Mesenchymal stem cell (in vitro differentiated cells and primary cell): ENCODE measurements around the gene CPXM2.
"Not testable (repeated sequence)": the region's sequence is repeated elsewhere in the genome, so short reads cannot be mapped to it uniquely, and the experiment has no call there.

Source experiments
- DNase-seq: peaks from one replicate; pipeline ENCODE4 v3.0.0-alpha.2; 2013
- H2AFZ ChIP-seq: one replicate; pipeline ENCODE4 v1.6.1; 2013; ENCODE audit warnings: low read depth, mild to moderate bottlenecking, control low read depth, inconsistent platforms, low read length, moderate library complexity
- H2AK5ac ChIP-seq: 2 replicates; pipeline ENCODE4 v1.6.1; 2013; ENCODE audit warnings: low read length, moderate library complexity, mild to moderate bottlenecking, inconsistent platforms; ENCODE audit not compliant: severe bottlenecking
- H2BK120ac ChIP-seq: one replicate; pipeline ENCODE4 v1.6.1; 2013; ENCODE audit warnings: low read depth, mild to moderate bottlenecking, inconsistent platforms, low read length, moderate library complexity
- H2BK12ac ChIP-seq, 2 experiments: one replicate each; pipeline ENCODE4 v1.6.1; 2013; ENCODE audit warnings: inconsistent platforms in 2 of 2, low read length in 2 of 2, mild to moderate bottlenecking in 2 of 2, moderate library complexity in 2 of 2, control low read depth in 1 of 2
- H2BK15ac ChIP-seq: one replicate; pipeline ENCODE4 v1.6.1; 2013; ENCODE audit warnings: mild to moderate bottlenecking, low read depth, inconsistent platforms; ENCODE audit not compliant: poor library complexity, severe bottlenecking
- H2BK5ac ChIP-seq: 2 replicates; pipeline ENCODE4 v1.6.1; 2013; ENCODE audit warnings: low read depth, mild to moderate bottlenecking, low read length, control low read depth, inconsistent platforms; ENCODE audit not compliant: poor library complexity, severe bottlenecking
- H3K14ac ChIP-seq, 2 experiments: one replicate each; pipeline ENCODE4 v1.6.1; 2013; ENCODE audit warnings: inconsistent platforms in 2 of 2, low read length in 2 of 2, control low read depth in 1 of 2, mild to moderate bottlenecking in 1 of 2, moderate library complexity in 1 of 2
- H3K18ac ChIP-seq, 2 experiments: one replicate each; pipeline ENCODE4 v1.6.1; 2013; ENCODE audit warnings: inconsistent platforms in 2 of 2, low read length in 2 of 2, control low read depth in 1 of 2, low read depth in 1 of 2, mild to moderate bottlenecking in 1 of 2
- H3K23ac ChIP-seq, 2 experiments: one replicate each; pipeline ENCODE4 v1.6.1; 2013; ENCODE audit warnings: inconsistent platforms in 2 of 2, low read length in 2 of 2, mild to moderate bottlenecking in 2 of 2, moderate library complexity in 2 of 2, control low read depth in 1 of 2
- H3K27ac ChIP-seq: 2 replicates; pipeline ENCODE4 v1.5.1; 2013; ENCODE audit warnings: mild to moderate bottlenecking, moderate library complexity, low read length, control low read depth, inconsistent platforms; ENCODE audit not compliant: poor library complexity, severe bottlenecking
- H3K27me3 ChIP-seq, 2 experiments: 2 replicates each; pipeline versions ENCODE4 v1.6.1 to v1.7.0; 2013; ENCODE audit warnings: low read length in 2 of 2, mild to moderate bottlenecking in 2 of 2, moderate library complexity in 2 of 2, control low read depth in 1 of 2, inconsistent platforms in 1 of 2; ENCODE audit not compliant: control insufficient read depth in 1 of 2, insufficient read depth in 1 of 2
- H3K36me3 ChIP-seq, 2 experiments: 2 replicates each; pipeline versions ENCODE4 v1.6.1 to v1.7.0; 2013; ENCODE audit warnings: low read length in 2 of 2, control low read depth in 1 of 2, inconsistent platforms in 1 of 2, low read depth in 1 of 2, mild to moderate bottlenecking in 1 of 2; ENCODE audit not compliant: insufficient read depth in 2 of 2, control insufficient read depth in 1 of 2
- H3K4ac ChIP-seq, 2 experiments: one replicate each; pipeline ENCODE4 v1.6.1; 2013; ENCODE audit warnings: inconsistent platforms in 2 of 2, low read length in 2 of 2, mild to moderate bottlenecking in 2 of 2, moderate library complexity in 2 of 2, control low read depth in 1 of 2, low read depth in 1 of 2
- H3K4me1 ChIP-seq: 2 replicates; pipeline ENCODE4 v1.6.1; 2013; ENCODE audit warnings: low read depth, low read length, control low read depth; ENCODE audit not compliant: control insufficient read depth, insufficient read depth
- H3K4me2 ChIP-seq: 2 replicates; pipeline ENCODE4 v1.6.1; 2013; ENCODE audit warnings: low read length, mild to moderate bottlenecking, inconsistent platforms; ENCODE audit not compliant: poor library complexity, severe bottlenecking
- H3K4me3 ChIP-seq, 2 experiments: 2 replicates each; pipeline versions ENCODE4 v1.5.1 to v1.7.0; 2013; ENCODE audit warnings: low read length in 2 of 2, mild to moderate bottlenecking in 2 of 2, control low read depth in 1 of 2, low read depth in 1 of 2; ENCODE audit not compliant: insufficient read depth in 1 of 2
- H3K79me1 ChIP-seq: replicated peaks from 2 replicates; pipeline ENCODE4 v1.6.1; 2013; ENCODE audit warnings: mild to moderate bottlenecking, control low read depth, low read length, inconsistent platforms; ENCODE audit not compliant: poor library complexity, severe bottlenecking
- H3K9ac ChIP-seq: 2 replicates; pipeline ENCODE4 v1.7.0; 2013; ENCODE audit warnings: mild to moderate bottlenecking, low read length, moderate library complexity
- H3K9me3 ChIP-seq: 2 replicates; pipeline ENCODE4 v1.7.0; 2013; ENCODE audit warnings: mild to moderate bottlenecking, low read length; ENCODE audit not compliant: control insufficient read depth
- H4K8ac ChIP-seq: one replicate; pipeline ENCODE4 v1.6.1; 2013; ENCODE audit warnings: inconsistent platforms, mild to moderate bottlenecking, low read length, moderate library complexity
- H4K91ac ChIP-seq: one replicate; pipeline ENCODE4 v1.6.1; 2013; ENCODE audit warnings: mild to moderate bottlenecking, low read length, inconsistent platforms
- WGBS: methylation state at CpG from one replicate; pipeline ENCODE4 v1.1.7; 2013; ENCODE audit warnings: mixed read lengths; 5-methylcytosine and 5-hydroxymethylcytosine counted together

The CPXM2 gene

GRCh38 chr10:123742751-123743440 is 148.7 kb downstream of the CPXM2 start:
- H3K14ac ChIP-seq: no peak overlapping the region
- no peak overlapping the region for H3K4me3 ChIP-seq
- no peak overlapping the region for H2BK120ac ChIP-seq
- no peak overlapping the region for H3K9ac ChIP-seq
- H2BK12ac ChIP-seq: no peak overlapping the region
- no peak overlapping the region for H4K8ac ChIP-seq
- no peak overlapping the region for H3K27ac ChIP-seq
- H3K4me1 ChIP-seq: no peaks in the 10 kb centered on the region
- no peak for DNase-seq
- H3K23ac ChIP-seq: no peak overlapping the region
- no peaks in the 10 kb centered on the region for H3K27me3 ChIP-seq
- no peaks in the 10 kb centered on the region for H3K9me3 ChIP-seq
- no peak overlapping the region for H2BK5ac ChIP-seq
- H3K36me3 ChIP-seq: no peaks in the 10 kb centered on the region
- no peak overlapping the region for H2BK15ac ChIP-seq
- H3K79me1 ChIP-seq: no peaks in the 10 kb centered on the region
- H4K91ac ChIP-seq: no peak overlapping the region
- no peak overlapping the region for H2AK5ac ChIP-seq
- H2AFZ ChIP-seq: no peak overlapping the region
- 57% methylated on average over 10 of the region's 10 CpGs for WGBS
- H3K4me2 ChIP-seq: no peak overlapping the region
- H3K18ac ChIP-seq: no peak overlapping the region
- H3K4ac ChIP-seq: no peak overlapping the region

GRCh38 chr10:123741711-123742110 is 149.9 kb downstream of the CPXM2 start:
- Histone ChIP-seq H3K9me3 (no peaks in the 10 kb centered on the region), H2AFZ (no peak overlapping the region), H2BK120ac (no peak overlapping the region), H3K4me3 (no peak overlapping the region), H3K36me3 (no peaks in the 10 kb centered on the region), H3K14ac (no peak overlapping the region), H3K23ac (no peak overlapping the region), H2BK15ac (no peak overlapping the region), H2BK5ac (no peak overlapping the region), H3K4me1 (no peaks in the 10 kb centered on the region), H3K4ac (no peak overlapping the region), H3K27ac (no peak overlapping the region), H4K8ac (no peak overlapping the region), H3K4me2 (no peak overlapping the region), H3K18ac (no peak overlapping the region), H3K9ac (no peak overlapping the region), H2BK12ac (no peak overlapping the region), H3K27me3 (no peaks in the 10 kb centered on the region), H2AK5ac (no peak overlapping the region), H4K91ac (no peak overlapping the region), H3K79me1 (no peaks in the 10 kb centered on the region)
- WGBS: 71% methylated on average over 5 of the region's 5 CpGs
- no peak for DNase-seq

GRCh38 chr10:123741146-123741545 is 150.5 kb downstream of the CPXM2 start:
- Histone ChIP-seq H3K27ac (no peak overlapping the region), H3K27me3 (no peaks in the 10 kb centered on the region), H3K4ac (no peak overlapping the region), H2AK5ac (no peak overlapping the region), H3K23ac (no peak overlapping the region), H4K91ac (peak overlapping the region; percentile 12), H2BK12ac (no peak overlapping the region), H3K4me3 (no peak overlapping the region), H4K8ac (no peak overlapping the region), H3K79me1 (no peaks in the 10 kb centered on the region), H3K4me1 (no peaks in the 10 kb centered on the region), H2AFZ (no peak overlapping the region), H3K4me2 (no peak overlapping the region), H2BK120ac (no peak overlapping the region), H3K18ac (no peak overlapping the region), H3K36me3 (no peaks in the 10 kb centered on the region), H2BK15ac (no peak overlapping the region), H3K9ac (no peak overlapping the region), H3K14ac (no peak overlapping the region), H3K9me3 (no peaks in the 10 kb centered on the region), H2BK5ac (no peak overlapping the region)
- 80% methylated on average over 7 of the region's 7 CpGs for WGBS
- DNase-seq: no peak

- not testable (repeated sequence) for DNase-seq, H3K27ac ChIP-seq, H3K9ac ChIP-seq, H3K18ac ChIP-seq, H3K79me1 ChIP-seq, H3K4ac ChIP-seq, H4K91ac ChIP-seq, H2BK120ac ChIP-seq, H2BK5ac ChIP-seq, H3K4me1 ChIP-seq, H4K8ac ChIP-seq, H2AFZ ChIP-seq, H3K4me3 ChIP-seq, H3K36me3 ChIP-seq, H2AK5ac ChIP-seq, H3K23ac ChIP-seq, H3K14ac ChIP-seq, H3K4me2 ChIP-seq, H3K27me3 ChIP-seq, H2BK15ac ChIP-seq, H2BK12ac ChIP-seq
- 57% methylated on average over 2 of the region's 4 CpGs for WGBS
- H3K9me3 ChIP-seq: peaks cover 13% of the 10 kb centered on the region
These were observed 154.7 kb downstream of the CPXM2 start for GRCh38 chr10:123736917-123737316.
